ENCODE measurements around the gene SNX10.

- TF ChIP-seq, protein P1, sequence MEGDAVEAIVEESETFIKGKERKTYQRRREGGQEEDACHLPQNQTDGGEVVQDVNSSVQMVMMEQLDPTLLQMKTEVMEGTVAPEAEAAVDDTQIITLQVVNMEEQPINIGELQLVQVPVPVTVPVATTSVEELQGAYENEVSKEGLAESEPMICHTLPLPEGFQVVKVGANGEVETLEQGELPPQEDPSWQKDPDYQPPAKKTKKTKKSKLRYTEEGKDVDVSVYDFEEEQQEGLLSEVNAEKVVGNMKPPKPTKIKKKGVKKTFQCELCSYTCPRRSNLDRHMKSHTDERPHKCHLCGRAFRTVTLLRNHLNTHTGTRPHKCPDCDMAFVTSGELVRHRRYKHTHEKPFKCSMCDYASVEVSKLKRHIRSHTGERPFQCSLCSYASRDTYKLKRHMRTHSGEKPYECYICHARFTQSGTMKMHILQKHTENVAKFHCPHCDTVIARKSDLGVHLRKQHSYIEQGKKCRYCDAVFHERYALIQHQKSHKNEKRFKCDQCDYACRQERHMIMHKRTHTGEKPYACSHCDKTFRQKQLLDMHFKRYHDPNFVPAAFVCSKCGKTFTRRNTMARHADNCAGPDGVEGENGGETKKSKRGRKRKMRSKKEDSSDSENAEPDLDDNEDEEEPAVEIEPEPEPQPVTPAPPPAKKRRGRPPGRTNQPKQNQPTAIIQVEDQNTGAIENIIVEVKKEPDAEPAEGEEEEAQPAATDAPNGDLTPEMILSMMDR (IDR thresholded peaks at IDR 0.05) = no peak
- TF ChIP-seq POLR2A (IDR thresholded peaks at IDR 0.05) (no peak), POLR2AphosphoS5 (IDR thresholded peaks at IDR 0.05; ENCODE audit: insufficient read depth in 1 of 2, low read depth in 1 of 2) (no peak)
Measured at GRCh38 chr7:26423436-26423835, 131.8 kb downstream of the SNX10 start.
